A673 (cell line): Measurements from ENCODE around the gene SERPINF2. TPM values are rescaled to one million over a fixed set of nuclear protein-coding genes. Genes with fewer than 3 reads are reported as not detected.

Source experiments
- BruUV-seq: library from RNA; stranded (reverse); fragments of 400-500 nt; replicated peaks from 2 replicates; lab custom pipeline; 2021; lab: Mats Ljungman, UMichigan
- CTCF ChIA-PET: fragments of 300-600 bp; sonication (Branson Sonifier 250); formaldehyde crosslinking; loops from one replicate; lab custom pipeline; 2022; ENCODE audit warnings: antibody characterized with exemption; lab: Charles Lee
- POLR2A ChIA-PET: fragments of 300-600 bp; sonication (Branson Sonifier 250); formaldehyde crosslinking; loops from one replicate; lab custom pipeline; 2022; ENCODE audit warnings: antibody characterized with exemption; ENCODE audit not compliant: low non-redundant PET; lab: Charles Lee
- DNase-seq: peaks from one replicate; pipeline ENCODE4 v3.0.0-alpha.2; 2015; ENCODE audit warnings: low spot score
- H3K27ac ChIP-seq: fragments of 200-600 bp; sonication (generic); 2 replicates; pipeline ENCODE4 v1.5.1; 2016; ENCODE audit warnings: mixed run types, low read depth, mild to moderate bottlenecking, mixed read lengths, antibody characterized with exemption, low read length; ENCODE audit not compliant: poor library complexity, severe bottlenecking
- H3K27me3 ChIP-seq: fragments of 200-600 bp; sonication (generic); replicated peaks from 2 replicates; pipeline ENCODE4 v1.6.1; 2017; ENCODE audit warnings: mixed run types, low read depth, mild to moderate bottlenecking, mixed read lengths, antibody characterized with exemption, low read length; ENCODE audit not compliant: insufficient read depth, poor library complexity
- H3K36me3 ChIP-seq: fragments of 200-600 bp; sonication (generic); 2 replicates; pipeline ENCODE4 v1.6.1; 2016; ENCODE audit warnings: mixed run types, mild to moderate bottlenecking, mixed read lengths, antibody characterized with exemption, low read length; ENCODE audit not compliant: insufficient read depth, poor library complexity, severe bottlenecking
- H3K4me1 ChIP-seq: fragments of 200-600 bp; sonication (generic); 2 replicates; pipeline ENCODE4 v1.6.1; 2017; ENCODE audit warnings: mixed run types, mild to moderate bottlenecking, mixed read lengths, antibody characterized with exemption, low read length; ENCODE audit not compliant: insufficient read depth, poor library complexity, severe bottlenecking
- H3K4me3 ChIP-seq: fragments of 200-600 bp; sonication (generic); 2 replicates; pipeline ENCODE4 v1.5.1; 2016; ENCODE audit warnings: low read depth, mixed run types, mild to moderate bottlenecking, mixed read lengths, low read length; ENCODE audit not compliant: poor library complexity, severe bottlenecking
- H3K9me3 ChIP-seq: fragments of 200-600 bp; sonication (generic); 2 replicates; pipeline ENCODE4 v1.6.1; 2016; ENCODE audit warnings: mixed run types, low read depth, mild to moderate bottlenecking, mixed read lengths, antibody characterized with exemption, low read length; ENCODE audit not compliant: poor library complexity, severe bottlenecking
- CTCF ChIP-seq: fragments of 300-800, 200-600 bp; sonication (generic); conservative IDR thresholded peaks from 2 replicates; pipeline ENCODE4 v1.5.1; 2017; ENCODE audit warnings: low read depth, mild to moderate bottlenecking, antibody characterized with exemption, low read length, moderate library complexity, mixed read lengths
- EZH2 ChIP-seq: fragments of 200-600 bp; sonication (generic); IDR thresholded peaks from 2 replicates; pipeline ENCODE4 v1.6.1; 2017; ENCODE audit warnings: borderline replicate concordance, low read depth, mild to moderate bottlenecking, mixed read lengths, antibody characterized with exemption, low read length; ENCODE audit not compliant: poor library complexity, severe bottlenecking
- intact Hi-C: fragments of 100-400 bp; cut with micrococcal nuclease; formaldehyde crosslinking; loops from one replicate; pipeline ENCODE4 v1.10.0; 2022; ENCODE audit not compliant: unreplicated experiment
- total RNA-seq: library from RNA; stranded (reverse); gene quantifications from 2 replicates; pipeline ENCODE4 v1.2.3, GENCODE V29; 2021

The SERPINF2 gene
- total RNA-seq, 1 experiment from 2014 or later, result 0.37 TPM

DNA sequence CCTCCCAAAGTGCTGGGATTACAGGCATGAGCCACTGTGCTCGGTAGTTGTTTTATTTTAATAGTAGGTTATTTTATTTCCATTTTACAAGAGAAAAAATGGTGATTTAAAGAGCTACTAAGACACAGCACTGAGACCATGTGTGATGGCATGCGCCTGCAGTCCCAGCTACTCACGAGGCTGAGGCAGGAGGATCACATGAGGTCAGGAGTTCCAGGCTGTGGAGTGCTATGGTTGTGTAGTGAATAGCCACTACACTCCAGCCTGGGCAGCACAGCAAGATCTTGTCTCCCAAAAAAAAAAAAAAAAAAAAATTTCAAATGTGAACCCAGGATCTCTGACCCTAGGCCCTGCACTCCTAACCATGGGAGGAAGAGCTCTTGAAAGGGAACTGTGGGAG is 22.9 kb downstream of the SERPINF2 start:
- DNase-seq, result no peak
- intact Hi-C loops, result no loop called here
- Histone ChIP-seq H3K4me1 (peaks cover 26% of the 10 kb centered on the region), H3K9me3 (no peaks in the 10 kb centered on the region), H3K27me3 (no peaks in the 10 kb centered on the region), H3K4me3 (no peak overlapping the region), H3K27ac (no peak overlapping the region), H3K36me3 (peaks cover 6% of the 10 kb centered on the region)
- ChIA-PET POLR2A (no interaction called here), CTCF (interaction anchor here (0.6 kb wide), 1 partner anchor 386 kb away, joined by 8 read pairs; no protein-coding TSS in a partner anchor)
- no TSS peak for BruUV-seq
- TF ChIP-seq EZH2 (no peak), CTCF (no peak)

- Histone ChIP-seq H3K27ac (no peak overlapping the region), H3K4me3 (no peak overlapping the region), H3K4me1 (peaks cover 26% of the 10 kb centered on the region), H3K27me3 (no peaks in the 10 kb centered on the region), H3K9me3 (no peaks in the 10 kb centered on the region), H3K36me3 (peaks cover 8% of the 10 kb centered on the region)
- no TSS peak for BruUV-seq
- ChIA-PET CTCF (interaction anchor here (0.6 kb wide), 1 partner anchor 385 kb away, joined by 8 read pairs; no protein-coding TSS in a partner anchor), POLR2A (no interaction called here)
- TF ChIP-seq EZH2, result no peak
- TF ChIP-seq CTCF, result no peak
- intact Hi-C loops, result no loop called here
- DNase-seq, result no peak
Observed at GRCh38 chr17:1766382-1767135, 23.9 kb downstream of the SERPINF2 start.

- CTCF ChIA-PET, result no interaction called here
- no peak for TF ChIP-seq EZH2
- 0 out of 2 replicates have a peak, but pooled peaks have one; percentile 19 for TF ChIP-seq CTCF
- Histone ChIP-seq H3K36me3 (peaks cover 13% of the 10 kb centered on the region), H3K27ac (no peak overlapping the region), H3K27me3 (no peaks in the 10 kb centered on the region), H3K9me3 (no peaks in the 10 kb centered on the region), H3K4me1 (peaks cover 21% of the 10 kb centered on the region), H3K4me3 (no peak overlapping the region)
- DNase-seq, result no peak
- POLR2A ChIA-PET, result no interaction called here
- BruUV-seq, result no TSS peak
- intact Hi-C loops, result no loop called here
Observed at GRCh38 chr17:1767358-1767757, 24.7 kb downstream of the SERPINF2 start.
